ENCODE results near the gene CD81. TPM values are rescaled to one million over a fixed set of nuclear protein-coding genes. Genes with fewer than 3 reads are reported as not detected.

Gene CD81
- total and polyA plus RNA-seq, 10 of the 15 experiments (the other 5 are each of a cell fraction or from before 2014, with no cell fraction given), result 2.0 to 145 (median 57.2) TPM

DNA sequence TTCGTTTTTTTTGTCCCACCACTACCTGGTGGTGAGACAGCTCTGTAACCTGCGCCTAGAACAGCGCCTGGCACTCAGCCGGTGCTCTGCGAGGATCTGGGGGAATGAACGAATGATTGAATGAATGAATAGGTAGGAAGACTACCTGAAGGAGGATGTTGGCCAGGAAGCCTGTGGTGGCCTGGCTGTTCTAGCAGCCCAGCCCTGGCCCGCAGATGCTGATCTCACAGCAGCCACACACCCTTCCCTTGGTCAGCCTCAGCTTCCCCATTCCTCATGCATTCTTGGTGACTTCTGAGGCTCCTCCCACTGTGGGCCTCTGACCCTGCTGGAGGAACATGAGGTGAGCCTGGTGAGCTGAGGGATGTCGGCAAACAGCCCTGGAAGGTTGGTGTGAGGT, 63.5 kb downstream of the CD81 start (continued):
- TF ChIP-seq GABPA (IDR thresholded peaks at IDR 0.05; ENCODE audit: low read depth) (no peak), STAT3 (IDR thresholded peaks at IDR 0.05; ENCODE audit: low read depth, low read length) (no peak)

DNA sequence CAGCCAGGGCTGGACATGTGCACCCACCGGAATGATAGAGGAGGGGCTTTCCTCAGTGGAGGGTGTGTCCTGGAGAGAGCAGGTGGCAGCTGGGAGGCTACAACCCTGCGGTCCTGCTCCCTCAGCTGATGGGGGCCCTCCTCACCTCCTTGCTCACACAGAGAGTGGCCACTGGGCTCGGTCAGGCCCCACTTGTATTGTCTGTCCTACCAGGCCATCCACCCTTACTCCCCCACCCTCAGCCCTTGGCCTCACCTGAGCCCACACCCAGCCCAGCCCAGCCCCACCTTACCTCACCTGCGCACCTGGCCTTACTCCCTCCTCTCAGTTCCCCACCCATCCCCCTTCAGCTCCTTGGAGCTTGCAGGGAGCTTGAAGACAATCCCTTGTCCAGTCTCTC, 64.1 kb downstream of the CD81 start:
- no peak overlapping the region for H3K4me3 ChIP-seq
- in situ Hi-C loops (cut with MboI), result no loop called here
- H2AFZ ChIP-seq (ENCODE audit: control insufficient read depth, low read depth, low read length), result no peak overlapping the region
- BruUV-seq (replicated peaks), result no TSS peak
- no peaks in the 10 kb centered on the region for H3K79me2 ChIP-seq (ENCODE audit: control insufficient read depth, insufficient read depth, low read length)
- DNase-seq (ENCODE audit: low read depth, low spot score), result no peak
- H3K4me2 ChIP-seq (ENCODE audit: control insufficient read depth, insufficient read depth), result no peak overlapping the region
- TF ChIP-seq TCF12 (IDR thresholded peaks at IDR 0.05; ENCODE audit: low read depth, low read length) (no peak), STAT3 (IDR thresholded peaks at IDR 0.05; ENCODE audit: low read depth, low read length) (no peak), SMAD1 (IDR thresholded peaks at IDR 0.05; ENCODE audit: low read depth, partially characterized antibody) (no peak), JUNB (IDR thresholded peaks at IDR 0.05) (no peak), GABPA (IDR thresholded peaks at IDR 0.05; ENCODE audit: low read depth) (no peak), BCL3 (IDR thresholded peaks at IDR 0.05; ENCODE audit: borderline replicate concordance, insufficient read depth, low read depth, low read length, poor library complexity, severe bottlenecking) (no peak), RFX5 (IDR thresholded peaks at IDR 0.05; ENCODE audit: low read depth, low read length) (no peak), ASH2L (IDR thresholded peaks at IDR 0.05; ENCODE audit: borderline replicate concordance, low read depth) (no peak)
- no peak overlapping the region for H3K27ac ChIP-seq (ENCODE audit: control insufficient read depth, insufficient read depth)
- no peaks in the 10 kb centered on the region; the same call in 2 of the 3 replicates for H3K9me3 ChIP-seq (replicated peaks; ENCODE audit: control insufficient read depth, insufficient read depth, low read length)
- no peaks in the 10 kb centered on the region for H3K4me1 ChIP-seq (ENCODE audit: control insufficient read depth, insufficient read depth, low read length)
- no peak for ATAC-seq
- H3K9ac ChIP-seq (ENCODE audit: control insufficient read depth, insufficient read depth, low read length), result no peak overlapping the region
- intact Hi-C loops (cut with micrococcal nuclease; ENCODE audit: unreplicated experiment), result no loop called here
- RAD21 ChIA-PET (ENCODE audit: unreplicated experiment), result interaction anchor here (0.7 kb wide), 1 partner anchor 21 kb away, joined by 3 read pairs; no protein-coding TSS in a partner anchor
- no peaks in the 10 kb centered on the region for H4K20me1 ChIP-seq (ENCODE audit: control insufficient read depth, insufficient read depth)
- 52% methylated on average over 4 of the region's 4 CpGs for WGBS (ENCODE audit: insufficient coverage, insufficient replicate concordance, low lambda C conversion rate, missing lambda C conversion rate)
- SMC1A ChIA-PET (ENCODE audit: uncharacterized antibody, unreplicated experiment), result no interaction called here
- peaks cover 2 to 3% of the 10 kb centered on the region in 2 experiments; a peak in 3 of 4 replicates for H3K27me3 ChIP-seq (replicated peaks in 1 of 2; ENCODE audit: control insufficient read depth in 2 of 2, insufficient read depth in 2 of 2, low read length in 1 of 2)
- no peaks in the 10 kb centered on the region for H3K36me3 ChIP-seq (ENCODE audit: control insufficient read depth in 2 of 2, insufficient read depth in 2 of 2, low read length in 1 of 2)
- CTCF ChIA-PET, result interaction anchor here (0.7 kb wide), 1 partner anchor 133 kb away, joined by 3 read pairs; no protein-coding TSS in a partner anchor
- FAIRE-seq, result no peak
- POLR2A ChIA-PET, result no interaction called here

Measured in GM12878 (cell line).